HG02970 (cell line): ENCODE measurements around the gene MBNL1.
"Not testable (repeated sequence)": the region's sequence is repeated elsewhere in the genome, so short reads cannot be mapped to it uniquely, and the experiment has no call there.

Source experiments
- ATAC-seq: cut with Tn5 transposase; IDR thresholded peaks from one replicate; pipeline ENCODE4 v1.9.1; 2021; ENCODE audit warnings: mild to moderate bottlenecking, moderate library complexity, moderate number of reproducible peaks; ENCODE audit not compliant: unreplicated experiment, low FRiP score

MBNL1 gene

DNA sequence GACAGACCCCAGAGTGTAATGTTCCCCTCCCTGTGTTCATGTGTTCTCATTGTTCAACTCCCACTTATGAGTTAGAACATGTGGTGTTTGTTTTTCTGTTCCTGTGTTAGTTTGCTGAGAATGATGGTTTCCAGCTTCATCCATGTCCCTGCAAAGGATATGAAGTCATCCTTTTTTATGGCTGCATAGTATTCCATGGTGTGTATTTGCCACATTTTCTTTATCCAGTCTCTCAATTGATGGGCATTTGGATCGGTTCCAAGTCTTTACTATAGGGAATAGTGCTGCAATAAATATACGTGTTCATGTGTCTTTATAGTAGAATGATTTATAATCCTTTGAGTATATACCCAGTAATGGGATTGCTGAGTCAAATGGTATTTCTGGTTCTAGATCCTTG lies 98.5 kb downstream of the MBNL1 start:
- not testable (repeated sequence) for ATAC-seq

DNA sequence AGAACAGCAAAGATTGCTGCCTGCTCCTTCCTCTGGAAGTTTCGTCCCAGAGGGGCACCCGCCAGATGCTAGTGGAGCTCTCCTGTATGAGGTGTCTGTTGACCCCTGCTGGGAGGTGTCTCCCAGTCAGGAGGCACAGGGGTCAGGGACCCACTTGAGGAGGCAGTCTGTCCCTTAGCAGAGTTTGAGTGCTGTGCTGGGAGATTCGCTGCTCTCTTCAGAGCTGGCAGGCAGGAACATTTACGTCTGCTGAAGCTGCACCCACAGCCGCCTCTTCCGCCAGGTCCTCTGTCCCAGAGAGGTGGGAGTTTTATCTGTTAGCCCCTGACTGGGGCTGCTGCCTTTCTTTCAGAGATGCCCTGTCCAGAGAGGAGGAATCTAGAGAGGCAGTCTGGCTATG lies 103.9 kb downstream of the MBNL1 start:
- ATAC-seq, result not testable (repeated sequence)

DNA sequence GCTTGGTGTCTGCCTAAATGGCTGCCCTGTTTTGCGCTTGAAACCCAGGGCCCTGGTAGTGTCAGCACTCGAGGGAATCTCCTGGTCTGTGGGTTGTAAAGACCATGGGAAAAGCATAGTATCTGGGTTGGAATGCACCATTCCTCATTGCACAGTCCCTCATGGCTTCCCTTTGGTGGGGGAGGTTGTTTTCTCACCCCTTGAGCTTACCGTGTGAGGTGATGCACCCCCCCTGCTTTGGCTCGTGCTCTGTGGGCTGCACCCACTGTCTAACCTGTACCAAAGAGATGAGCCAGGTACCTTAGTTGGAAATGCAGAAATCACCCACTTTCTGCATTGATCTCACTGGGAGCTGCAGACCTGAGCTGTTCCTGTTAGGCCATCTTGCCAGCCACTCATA lies 104.7 kb downstream of the MBNL1 start:
- no peak for ATAC-seq

DNA sequence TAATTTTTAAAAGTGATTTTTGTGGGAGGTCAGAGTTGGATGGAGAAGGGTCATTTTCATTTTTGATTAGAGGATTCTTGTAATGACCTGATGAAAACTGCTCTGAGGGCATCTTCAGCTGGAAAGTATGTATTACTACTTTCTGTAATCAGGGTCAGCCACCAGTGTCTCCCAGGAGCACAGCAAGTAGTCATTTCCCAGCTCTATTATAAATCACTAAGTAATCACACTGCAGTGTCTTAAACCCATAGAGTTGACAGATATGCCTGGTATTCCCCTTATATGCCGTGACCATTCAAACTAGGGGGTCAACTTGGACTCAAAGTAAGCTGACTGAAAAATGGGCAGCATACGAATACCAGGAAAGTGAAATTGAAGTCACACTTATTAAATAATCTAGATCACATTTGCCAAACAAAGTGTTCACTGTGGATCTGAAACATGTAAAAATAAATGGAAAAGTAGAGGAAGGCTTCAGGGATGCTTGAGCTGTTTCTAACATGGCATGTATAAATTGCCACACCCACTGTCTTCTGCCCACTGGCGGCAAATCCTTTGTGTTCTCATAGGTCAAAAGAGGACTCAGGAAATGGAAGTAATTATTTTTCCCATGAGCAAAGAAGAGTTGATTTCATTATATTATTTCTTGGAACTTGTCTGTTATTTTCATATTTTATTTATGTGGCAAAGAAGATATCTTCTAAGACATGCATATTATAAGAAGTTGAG lies 105.7 kb downstream of the MBNL1 start:
- no peak for ATAC-seq

DNA sequence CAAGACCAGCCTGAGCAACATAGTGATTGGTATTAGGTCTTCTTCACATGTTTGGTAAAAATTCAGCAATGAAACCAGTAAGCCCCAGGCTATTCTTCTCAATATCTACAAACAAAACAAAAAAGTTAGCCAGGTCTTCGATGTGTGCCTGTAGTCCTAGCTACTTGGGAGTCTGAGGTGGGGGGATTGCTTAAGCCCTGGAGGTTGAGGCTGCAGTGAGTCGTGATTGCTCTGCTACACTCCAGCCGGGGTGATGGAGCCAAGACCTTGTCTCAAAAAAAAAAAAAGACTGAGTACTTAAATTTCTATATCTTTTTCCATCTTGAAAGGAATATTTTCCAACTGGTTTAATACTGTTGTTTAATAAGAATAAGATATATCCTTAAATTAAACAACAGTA lies 106.8 kb downstream of the MBNL1 start:
- ATAC-seq, result no peak

DNA sequence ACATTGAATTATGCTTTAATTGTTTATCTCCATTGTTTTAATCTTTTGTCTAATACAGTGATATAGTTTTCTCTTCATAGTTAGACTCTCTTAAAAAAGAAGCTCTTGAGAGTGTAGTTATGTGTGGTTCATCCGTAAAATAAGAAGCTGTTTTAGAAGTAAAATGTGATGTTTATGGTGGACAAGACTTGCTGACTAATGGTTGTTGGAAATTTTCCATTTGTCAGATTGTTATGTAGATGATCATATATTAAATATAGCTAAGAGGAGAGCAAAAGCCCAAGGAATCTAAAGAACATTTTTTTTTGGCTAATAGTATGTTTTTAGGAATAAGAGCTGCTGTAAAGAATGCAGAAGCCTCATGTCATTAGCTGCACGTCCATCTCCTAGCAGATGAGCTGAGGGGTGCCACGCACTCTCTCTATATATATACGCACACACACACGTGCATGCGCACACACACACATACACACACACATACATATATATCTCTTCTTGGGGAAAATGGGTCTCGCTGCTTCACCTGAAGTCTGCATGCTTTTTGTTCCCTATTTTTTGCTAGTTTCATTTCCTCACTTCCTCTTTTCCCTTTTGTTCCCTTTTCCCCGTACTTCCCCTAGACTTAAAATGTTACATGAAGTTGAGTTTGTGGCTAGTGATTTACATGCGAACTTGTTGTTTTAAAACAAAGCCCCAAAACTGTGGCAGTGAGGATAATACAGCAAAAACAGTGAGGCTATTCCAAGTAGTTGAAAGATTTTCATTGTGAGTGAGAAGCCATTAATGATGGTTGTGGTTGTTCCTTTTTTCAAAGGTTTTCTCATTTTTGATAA lies 107.8 kb downstream of the MBNL1 start:
- ATAC-seq, result peak; percentile 80

DNA sequence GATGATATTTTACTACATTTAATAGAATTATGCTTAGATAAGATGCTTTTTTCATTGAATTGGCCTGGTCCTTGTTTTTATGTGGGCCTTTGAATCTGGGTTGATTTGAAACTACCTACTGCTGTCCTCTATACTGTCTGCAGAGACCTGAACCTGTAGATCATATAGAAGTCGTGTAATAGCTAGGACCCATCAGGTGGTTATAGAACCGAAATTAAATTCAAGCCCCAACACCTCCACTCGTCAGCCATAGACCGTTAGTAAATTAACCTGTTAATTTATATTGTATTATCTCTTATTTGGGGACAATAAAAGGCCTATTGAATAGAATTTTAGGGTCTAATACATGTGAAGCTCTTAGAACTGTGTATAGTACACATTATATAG lies 108.4 kb downstream of the MBNL1 start:
- ATAC-seq, result no peak

DNA sequence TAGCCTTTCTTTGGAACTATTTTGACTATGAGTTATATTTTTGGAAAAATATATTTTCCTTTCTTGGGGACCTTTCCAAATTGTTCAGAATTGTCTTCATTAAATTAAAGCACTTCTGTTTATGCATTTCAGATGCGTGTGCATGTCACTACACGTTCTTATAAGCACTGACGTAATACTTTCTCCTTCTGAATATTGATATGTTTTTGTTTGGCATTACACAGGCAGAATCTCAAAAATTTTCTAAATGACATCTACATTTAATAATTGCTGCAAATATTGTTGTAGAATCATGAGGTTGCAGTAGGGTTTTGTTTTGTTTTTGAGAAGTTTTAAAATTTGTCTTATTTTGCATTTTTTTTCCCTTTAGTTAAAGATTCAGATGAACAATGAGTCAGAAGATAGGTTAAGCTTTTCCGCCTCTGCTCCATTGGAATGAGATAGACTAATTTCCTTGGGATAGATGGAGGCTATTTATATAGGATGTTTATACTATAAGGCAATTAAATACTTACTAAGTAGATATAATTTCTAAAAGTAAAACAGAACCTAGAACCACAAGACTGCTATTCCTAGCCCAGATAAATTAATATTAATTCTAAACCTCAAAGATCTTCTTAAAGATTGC lies 110.8 kb downstream of the MBNL1 start:
- ATAC-seq, result no peak

DNA sequence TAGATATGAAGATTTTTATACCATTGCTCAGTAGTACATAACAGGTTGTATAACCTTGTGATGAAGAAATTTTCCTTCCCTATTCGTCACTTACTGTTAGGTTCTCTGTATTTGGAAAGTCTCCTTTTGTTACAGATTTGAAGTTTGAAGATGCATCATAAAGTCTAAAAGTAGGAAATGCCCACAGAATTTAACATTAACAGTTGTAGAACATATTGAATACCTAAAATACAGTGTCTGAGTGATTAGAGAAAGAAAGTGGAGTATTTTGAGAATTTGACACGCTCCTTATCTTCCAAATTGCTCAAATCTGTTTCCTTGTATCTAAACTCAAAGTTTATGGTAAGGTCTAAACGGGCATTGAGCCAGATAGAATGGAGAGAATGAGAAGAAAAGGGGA lies 111.3 kb downstream of the MBNL1 start:
- no peak for ATAC-seq

DNA sequence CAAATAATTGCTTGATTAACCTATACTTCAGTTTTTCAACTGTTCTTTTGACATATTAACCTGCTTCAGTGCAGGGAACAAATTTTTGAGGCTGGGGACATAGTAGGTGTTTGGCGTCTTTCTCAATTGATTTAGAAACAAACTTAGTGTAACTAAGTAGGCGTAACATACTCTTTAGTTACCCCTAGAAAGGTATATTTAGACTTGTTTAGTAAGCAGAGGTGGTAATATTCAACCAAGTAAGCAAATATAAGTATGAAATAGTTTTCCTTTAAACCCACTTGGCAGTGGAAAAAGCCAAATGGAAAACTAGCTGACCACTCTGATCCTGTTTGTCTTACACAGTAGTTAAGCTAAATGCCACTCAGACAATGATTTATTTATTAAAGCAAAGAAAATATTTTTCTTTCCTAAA lies 113.2 kb downstream of the MBNL1 start:
- ATAC-seq, result no peak

DNA sequence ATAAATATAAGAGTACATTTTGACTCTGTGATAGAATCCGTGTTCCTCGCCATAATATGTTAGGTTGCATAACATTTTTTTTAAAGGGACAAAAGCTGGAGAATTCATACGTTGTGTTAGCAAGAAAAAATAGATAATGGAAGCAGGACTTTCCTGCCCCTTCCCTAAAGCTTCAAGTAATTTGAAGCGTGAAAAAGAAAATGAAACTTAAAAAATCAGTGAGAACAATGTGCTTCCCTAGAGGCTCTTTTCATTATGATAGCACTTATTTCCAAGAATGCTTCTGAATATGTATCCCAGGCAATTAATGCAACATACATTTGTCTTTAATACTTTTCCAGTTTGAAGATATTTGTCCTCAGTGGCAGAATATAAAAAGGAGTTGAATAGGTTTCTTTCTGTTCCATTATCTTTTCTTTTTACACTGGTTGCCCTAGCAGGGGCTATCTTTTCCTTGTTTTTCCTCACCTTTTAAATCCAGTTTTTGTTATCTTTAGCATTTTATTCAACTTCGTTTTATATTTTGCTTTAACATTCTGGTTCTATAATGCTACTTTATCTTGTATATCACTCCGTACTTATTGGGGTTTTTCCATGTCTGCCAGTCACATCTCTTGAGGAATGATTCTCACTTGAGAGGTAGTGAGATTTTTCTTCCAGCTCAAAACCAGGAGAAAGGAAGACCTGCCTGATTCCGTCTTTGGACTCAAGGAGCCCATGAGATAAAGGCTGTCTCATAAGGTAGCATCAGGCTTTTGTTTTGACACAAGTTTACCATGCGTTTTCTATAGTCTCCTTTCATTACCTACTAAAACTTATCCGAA lies 113.8 kb downstream of the MBNL1 start:
- no peak for ATAC-seq

DNA sequence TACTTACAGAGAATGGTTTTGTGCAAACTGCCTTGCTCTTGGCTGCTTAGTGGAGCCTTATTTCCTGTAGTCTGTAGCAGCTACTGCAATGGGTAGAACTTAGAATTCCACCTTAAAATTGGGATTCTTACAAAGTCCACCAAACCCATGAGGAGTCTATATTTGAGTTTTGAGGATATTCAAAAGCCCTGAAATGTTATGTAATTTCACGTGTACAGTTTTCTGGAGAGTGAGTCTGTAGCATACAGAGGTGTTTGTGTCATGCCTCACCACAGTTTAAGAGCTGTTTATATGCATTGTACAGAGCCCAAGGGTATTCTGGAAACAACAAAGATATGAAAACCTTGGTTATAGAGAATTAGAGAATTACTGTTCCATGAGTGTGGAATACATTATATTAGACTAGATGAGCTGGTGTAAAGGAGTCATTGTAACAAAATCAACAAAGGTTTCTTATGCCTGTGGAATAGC lies 114.4 kb downstream of the MBNL1 start:
- no peak for ATAC-seq

DNA sequence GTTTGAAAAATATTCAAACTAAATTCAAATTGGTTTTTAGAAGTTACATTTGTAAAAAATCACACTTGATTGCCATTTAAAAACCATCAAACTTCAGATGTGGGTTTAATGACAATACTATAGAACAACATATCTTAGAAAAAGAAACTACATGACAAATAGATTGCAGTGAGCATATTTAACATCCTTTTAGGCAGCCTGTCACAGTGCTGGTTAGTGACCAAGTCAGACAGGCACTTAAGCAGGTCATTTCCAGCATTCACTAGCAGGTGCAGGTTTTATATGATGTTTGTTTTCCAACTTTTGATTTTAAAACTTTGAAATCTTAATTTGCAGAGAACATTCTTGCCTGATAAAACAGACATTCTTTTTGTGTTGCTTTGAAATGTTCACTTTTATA lies 115.7 kb downstream of the MBNL1 start:
- ATAC-seq, result no peak

DNA sequence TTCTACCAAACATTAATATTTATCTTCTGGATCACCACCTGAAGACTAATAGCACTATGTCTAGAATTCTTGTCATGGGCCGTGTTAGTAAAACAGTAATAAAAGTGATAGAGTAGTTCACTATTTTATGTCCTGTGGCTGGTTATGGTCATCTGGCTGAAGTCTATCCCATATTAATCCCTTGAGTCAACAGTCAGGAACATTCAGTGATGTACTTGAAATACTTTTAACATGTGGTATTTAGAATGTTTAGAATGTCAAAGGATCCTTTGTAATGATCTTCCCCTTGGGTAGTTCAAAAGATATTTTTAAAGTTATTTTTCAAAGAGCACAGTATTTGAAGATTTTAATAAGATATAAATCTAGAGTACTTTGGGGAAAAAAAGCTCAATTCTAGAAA lies 117.0 kb downstream of the MBNL1 start:
- no peak for ATAC-seq

DNA sequence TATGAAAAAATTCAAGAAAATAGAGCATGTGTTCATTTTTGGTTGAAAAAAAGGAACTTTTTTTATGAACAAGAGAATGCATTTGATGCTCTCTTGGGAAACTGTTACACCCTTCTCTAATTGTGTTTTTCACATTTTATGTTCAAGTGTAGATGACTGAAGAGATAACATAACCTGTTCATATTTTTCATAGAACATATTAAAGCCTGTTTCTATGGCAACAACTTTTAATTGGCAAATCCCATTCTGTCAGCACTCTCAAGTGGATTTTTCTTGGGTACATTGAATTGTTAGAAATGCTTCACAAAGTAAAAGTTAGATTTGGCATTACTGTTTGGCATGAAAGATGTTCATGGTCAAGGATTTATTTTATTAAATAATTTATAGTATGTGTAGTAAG lies 117.5 kb downstream of the MBNL1 start:
- no peak for ATAC-seq

DNA sequence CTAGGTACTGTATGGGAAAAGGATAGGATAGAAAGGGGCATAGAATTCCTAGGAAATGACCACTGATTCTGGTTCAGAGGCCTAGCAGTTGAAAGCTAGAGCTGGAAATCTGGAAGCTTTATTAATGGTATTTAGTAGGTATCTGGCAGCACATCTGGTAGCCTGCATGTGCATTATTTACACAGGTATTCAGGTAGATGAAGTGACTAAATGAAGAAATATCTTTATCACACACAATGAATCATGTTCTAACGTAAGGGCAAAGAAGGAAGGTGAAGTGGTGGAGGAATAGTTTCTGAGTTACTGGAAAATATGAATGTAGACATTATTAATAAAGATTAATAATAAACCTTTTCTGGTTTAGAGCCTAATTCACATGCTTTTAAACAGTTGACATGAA lies 119.9 kb downstream of the MBNL1 start:
- no peak for ATAC-seq

DNA sequence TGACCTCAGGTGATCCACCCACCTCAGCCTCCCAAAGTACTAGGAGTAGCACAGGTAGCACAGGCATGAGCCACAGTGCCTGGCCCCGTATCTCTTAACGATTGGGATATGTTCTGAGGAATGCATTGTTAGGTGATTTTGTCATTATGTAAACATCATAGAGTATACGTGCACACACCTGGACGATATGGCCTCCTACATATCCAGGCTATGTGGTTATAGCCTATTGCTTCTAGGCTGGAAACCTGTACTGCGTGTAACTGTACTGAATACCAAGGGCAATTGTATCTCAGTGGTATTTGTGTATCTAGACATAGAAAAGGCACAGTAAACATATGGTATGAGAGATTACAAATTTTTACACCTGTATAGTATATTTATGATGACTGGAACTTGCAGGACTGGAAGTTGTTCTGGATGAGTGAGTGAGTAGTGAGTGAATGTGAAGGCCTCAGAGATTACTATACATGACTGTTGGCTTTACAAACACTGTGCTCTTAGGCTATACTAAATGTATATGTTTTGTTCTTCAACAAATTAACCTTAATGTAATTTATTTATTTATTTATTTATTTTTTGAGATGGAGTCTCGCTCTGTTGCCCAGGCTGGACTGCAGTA lies 120.7 kb downstream of the MBNL1 start:
- no peak for ATAC-seq

DNA sequence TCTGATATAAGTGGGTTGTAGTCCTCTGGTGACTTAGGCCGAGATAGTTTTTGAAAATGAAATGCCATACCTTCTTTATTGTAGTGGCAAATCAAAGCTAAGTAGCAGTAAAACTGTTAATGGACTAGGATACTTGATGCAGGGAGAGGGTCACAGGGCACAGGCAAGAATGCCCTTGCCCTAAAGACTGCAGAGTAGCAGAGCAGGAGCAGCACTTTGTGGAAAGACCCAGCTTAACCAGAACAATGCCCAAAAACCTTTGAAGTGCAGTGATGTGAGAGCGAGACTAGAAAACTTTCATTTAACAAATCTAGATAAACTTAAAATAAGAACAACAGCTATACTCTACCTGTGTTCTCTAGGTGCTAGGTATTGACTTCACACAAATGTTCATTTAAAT lies 121.9 kb downstream of the MBNL1 start:
- no peak for ATAC-seq

DNA sequence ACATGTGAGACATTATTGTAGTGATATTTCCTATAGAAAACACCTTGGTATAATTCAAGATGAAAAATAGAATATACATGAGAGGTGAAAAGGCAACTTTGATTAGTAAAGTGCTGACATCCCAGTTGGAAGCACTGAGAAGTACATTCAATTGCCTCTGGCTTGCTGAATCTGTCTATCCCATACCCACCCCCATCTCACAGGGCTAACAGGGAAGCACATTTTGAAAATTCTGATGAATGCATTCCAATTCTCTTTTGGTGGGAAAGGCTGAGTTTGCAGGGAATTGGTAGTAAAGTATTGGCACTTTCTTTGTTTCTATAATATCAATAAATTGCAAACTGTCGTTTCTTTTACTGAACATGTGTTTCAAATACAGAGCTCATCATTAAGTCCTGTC lies 122.9 kb downstream of the MBNL1 start:
- no peak for ATAC-seq

DNA sequence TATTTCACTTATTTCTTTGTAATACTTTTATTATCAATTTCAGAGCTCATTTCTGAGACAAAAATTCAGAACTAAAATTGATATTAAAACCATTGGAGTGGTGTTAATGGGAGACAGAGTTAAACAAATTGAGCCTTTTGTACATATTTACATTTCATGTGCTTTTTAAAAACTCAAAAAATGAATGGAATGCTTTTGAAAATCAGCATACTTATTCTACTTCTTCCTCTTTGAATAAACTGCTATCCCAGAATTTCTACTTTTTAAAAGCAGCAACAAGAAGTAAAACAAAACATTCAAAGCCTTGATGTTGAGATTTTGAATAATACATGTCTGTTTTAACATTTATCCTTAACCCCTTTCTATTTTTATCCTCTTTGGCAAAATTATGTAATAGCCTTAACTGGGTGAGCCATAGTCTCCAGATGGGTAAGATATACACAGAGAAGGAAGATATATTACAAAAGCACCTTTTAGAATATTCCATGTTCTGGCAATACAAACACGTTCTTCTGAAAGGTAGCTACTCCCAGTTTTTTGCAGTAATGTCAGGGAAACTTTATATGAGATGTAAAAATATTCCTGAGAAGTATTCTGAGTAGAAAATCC lies 123.6 kb downstream of the MBNL1 start:
- ATAC-seq, result no peak
